ENCODE data around the gene POLE3.
"Not testable (repeated sequence)": the region's sequence is repeated elsewhere in the genome, so short reads cannot be mapped to it uniquely, and the experiment has no call there.

POLE3 gene

GRCh38 chr9:113428062-113428615 lies 17.7 kb upstream of the POLE3 start:
- 80% methylated on average over 1 of the region's 1 CpG for WGBS
- Histone ChIP-seq H3K9me3 (ENCODE audit: insufficient read depth, low read depth, low read length) (no peaks in the 10 kb centered on the region), H3K9ac (ENCODE audit: low read depth, low read length) (no peak overlapping the region), H3K27ac (ENCODE audit: low read depth, low read length) (no peak overlapping the region), H3K36me3 (ENCODE audit: insufficient read depth, low read length) (no peaks in the 10 kb centered on the region), H3K4me1 (ENCODE audit: insufficient read depth, low read length) (peaks cover 5% of the 10 kb centered on the region), H3K27me3 (ENCODE audit: insufficient read depth, low read length) (no peaks in the 10 kb centered on the region), H3K4me3 (ENCODE audit: low read length) (no peak overlapping the region)

- H3K27me3 ChIP-seq (ENCODE audit: insufficient read depth, low read length), result no peaks in the 10 kb centered on the region
- 98% methylated on average over 2 of the region's 2 CpGs for WGBS
- H3K9me3 ChIP-seq (ENCODE audit: insufficient read depth, low read depth, low read length), result no peaks in the 10 kb centered on the region
- no peak overlapping the region for H3K4me3 ChIP-seq (ENCODE audit: low read length)
- H3K27ac ChIP-seq (ENCODE audit: low read depth, low read length), result no peak overlapping the region
- peaks cover 5% of the 10 kb centered on the region for H3K4me1 ChIP-seq (ENCODE audit: insufficient read depth, low read length)
- no peak overlapping the region for H3K9ac ChIP-seq (ENCODE audit: low read depth, low read length)
- no peaks in the 10 kb centered on the region for H3K36me3 ChIP-seq (ENCODE audit: insufficient read depth, low read length)
Measured at GRCh38 chr9:113427629-113428028, 17.2 kb upstream of the POLE3 start.

- Histone ChIP-seq H3K9ac (ENCODE audit: low read depth, low read length) (no peak overlapping the region), H3K4me3 (ENCODE audit: low read length) (no peak overlapping the region), H3K27me3 (ENCODE audit: insufficient read depth, low read length) (no peaks in the 10 kb centered on the region), H3K36me3 (ENCODE audit: insufficient read depth, low read length) (no peaks in the 10 kb centered on the region), H3K4me1 (ENCODE audit: insufficient read depth, low read length) (peaks cover 5% of the 10 kb centered on the region), H3K9me3 (ENCODE audit: insufficient read depth, low read depth, low read length) (no peaks in the 10 kb centered on the region), H3K27ac (ENCODE audit: low read depth, low read length) (no peak overlapping the region)
- whole genome bisulfite sequencing, result 53% methylated on average over 1 of the region's 1 CpG
Measured at GRCh38 chr9:113426701-113427100, 16.2 kb upstream of the POLE3 start.

- WGBS, result 54% methylated on average over 2 of the region's 2 CpGs
- peaks cover 5% of the 10 kb centered on the region for H3K4me1 ChIP-seq (ENCODE audit: insufficient read depth, low read length)
- no peak overlapping the region for H3K4me3 ChIP-seq (ENCODE audit: low read length)
Measured at GRCh38 chr9:113425072-113425471, 14.6 kb upstream of the POLE3 start.

GRCh38 chr9:113421726-113422125 lies 11.3 kb upstream of the POLE3 start:
- WGBS, result 89% methylated on average over 2 of the region's 3 CpGs
- Histone ChIP-seq H3K36me3 (ENCODE audit: insufficient read depth, low read length) (no peaks in the 10 kb centered on the region), H3K4me1 (ENCODE audit: insufficient read depth, low read length) (peaks cover 5% of the 10 kb centered on the region), H3K27ac (ENCODE audit: low read depth, low read length) (no peak overlapping the region), H3K9me3 (ENCODE audit: insufficient read depth, low read depth, low read length) (no peaks in the 10 kb centered on the region), H3K4me3 (ENCODE audit: low read length) (no peak overlapping the region), H3K27me3 (ENCODE audit: insufficient read depth, low read length) (no peaks in the 10 kb centered on the region), H3K9ac (ENCODE audit: low read depth, low read length) (no peak overlapping the region)

More at GRCh38 chr9:113425072-113425471, 14.6 kb upstream of the POLE3 start:
- Histone ChIP-seq H3K27ac (ENCODE audit: low read depth, low read length) (no peak overlapping the region), H3K27me3 (ENCODE audit: insufficient read depth, low read length) (no peaks in the 10 kb centered on the region), H3K9me3 (ENCODE audit: insufficient read depth, low read depth, low read length) (no peaks in the 10 kb centered on the region), H3K36me3 (ENCODE audit: insufficient read depth, low read length) (no peaks in the 10 kb centered on the region), H3K9ac (ENCODE audit: low read depth, low read length) (no peak overlapping the region)

- Histone ChIP-seq H3K27me3 (ENCODE audit: insufficient read depth, low read length) (no peaks in the 10 kb centered on the region), H3K9ac (ENCODE audit: low read depth, low read length) (no peak overlapping the region), H3K9me3 (ENCODE audit: insufficient read depth, low read depth, low read length) (no peaks in the 10 kb centered on the region), H3K4me3 (ENCODE audit: low read length) (no peak overlapping the region), H3K4me1 (ENCODE audit: insufficient read depth, low read length) (no peaks in the 10 kb centered on the region), H3K36me3 (ENCODE audit: insufficient read depth, low read length) (no peaks in the 10 kb centered on the region), H3K27ac (ENCODE audit: low read depth, low read length) (no peak overlapping the region)
- WGBS, result 86% methylated on average over 4 of the region's 4 CpGs
Measured at GRCh38 chr9:113417370-113417769, 6.9 kb upstream of the POLE3 start.

GRCh38 chr9:113416149-113416721 lies 5.8 kb upstream of the POLE3 start:
- no peak overlapping the region for H3K4me3 ChIP-seq (ENCODE audit: low read length)
- H3K9me3 ChIP-seq (ENCODE audit: insufficient read depth, low read depth, low read length), result no peaks in the 10 kb centered on the region
- H3K27me3 ChIP-seq (ENCODE audit: insufficient read depth, low read length), result no peaks in the 10 kb centered on the region
- H3K27ac ChIP-seq (ENCODE audit: low read depth, low read length), result no peak overlapping the region
- H3K9ac ChIP-seq (ENCODE audit: low read depth, low read length), result no peak overlapping the region
- H3K4me1 ChIP-seq (ENCODE audit: insufficient read depth, low read length), result 0 out of 2 replicates have a peak, but pooled peaks cover 5% of the 10 kb centered on the region
- WGBS, result 75% methylated on average over 3 of the region's 3 CpGs
- no peaks in the 10 kb centered on the region for H3K36me3 ChIP-seq (ENCODE audit: insufficient read depth, low read length)

GRCh38 chr9:113409883-113410206 lies 630 bp downstream of the POLE3 start:
- H3K9ac ChIP-seq (ENCODE audit: low read depth, low read length), result peak overlapping the region; percentile 98
- peak overlapping the region; percentile 98 for H3K27ac ChIP-seq (ENCODE audit: low read depth, low read length)
- H3K9me3 ChIP-seq (ENCODE audit: insufficient read depth, low read depth, low read length), result no peaks in the 10 kb centered on the region
- WGBS, result under 1% methylated on average over 20 of the region's 20 CpGs
- H3K27me3 ChIP-seq (ENCODE audit: insufficient read depth, low read length), result no peaks in the 10 kb centered on the region
- 0 out of 2 replicates have a peak, but pooled peaks cover 8% of the 10 kb centered on the region for H3K4me1 ChIP-seq (ENCODE audit: insufficient read depth, low read length)
- peaks cover 26% of the 10 kb centered on the region for H3K36me3 ChIP-seq (ENCODE audit: insufficient read depth, low read length)
- peak overlapping the region; percentile 99 for H3K4me3 ChIP-seq (ENCODE audit: low read length)

- WGBS, result 51% methylated on average over 10 of the region's 10 CpGs
Measured at GRCh38 chr9:113409481-113409880, 994 bp downstream of the POLE3 start.

GRCh38 chr9:113406873-113407511 lies 3.5 kb downstream of the POLE3 start:
- not testable (repeated sequence) for H3K27me3 ChIP-seq (ENCODE audit: insufficient read depth, low read length); H3K9ac ChIP-seq (ENCODE audit: low read depth, low read length); H3K9me3 ChIP-seq (ENCODE audit: insufficient read depth, low read depth, low read length); H3K27ac ChIP-seq (ENCODE audit: low read depth, low read length); H3K4me1 ChIP-seq (ENCODE audit: insufficient read depth, low read length); H3K4me3 ChIP-seq (ENCODE audit: low read length)
- H3K36me3 ChIP-seq (ENCODE audit: insufficient read depth, low read length), result peaks cover 26% of the 10 kb centered on the region
- 74% methylated on average over 7 of the region's 7 CpGs for WGBS

More at GRCh38 chr9:113409481-113409880, 994 bp downstream of the POLE3 start:
- Histone ChIP-seq H3K4me3 (ENCODE audit: low read length) (peak overlapping the region; percentile 99), H3K27ac (ENCODE audit: low read depth, low read length) (peak overlapping the region; percentile 98), H3K9me3 (ENCODE audit: insufficient read depth, low read depth, low read length) (no peaks in the 10 kb centered on the region), H3K27me3 (ENCODE audit: insufficient read depth, low read length) (no peaks in the 10 kb centered on the region), H3K9ac (ENCODE audit: low read depth, low read length) (peak overlapping the region; percentile 98), H3K36me3 (ENCODE audit: insufficient read depth, low read length) (peaks cover 26% of the 10 kb centered on the region), H3K4me1 (ENCODE audit: insufficient read depth, low read length) (0 out of 2 replicates have a peak, but pooled peaks cover 8% of the 10 kb centered on the region)

GRCh38 chr9:113406353-113406752 lies 4.1 kb downstream of the POLE3 start:
- not testable (repeated sequence) for H3K9me3 ChIP-seq (ENCODE audit: insufficient read depth, low read depth, low read length); H3K4me3 ChIP-seq (ENCODE audit: low read length); H3K9ac ChIP-seq (ENCODE audit: low read depth, low read length); H3K27ac ChIP-seq (ENCODE audit: low read depth, low read length); H3K4me1 ChIP-seq (ENCODE audit: insufficient read depth, low read length); H3K27me3 ChIP-seq (ENCODE audit: insufficient read depth, low read length)
- peaks cover 26% of the 10 kb centered on the region for H3K36me3 ChIP-seq (ENCODE audit: insufficient read depth, low read length)
- 95% methylated on average over 9 of the region's 9 CpGs for WGBS
